ENCODE data around the gene SERPINB2.

- no peak for TF ChIP-seq POLR2A (IDR thresholded peaks at IDR 0.05; ENCODE audit: low read length)
- no peak for TF ChIP-seq GATA1 (IDR thresholded peaks at IDR 0.05; ENCODE audit: low read depth, low read length)
These were observed 48.8 kb downstream of the SERPINB2 start for GRCh38 chr18:63936156-63936931.
